Stromal cell of bone marrow (primary cell): ENCODE measurements around the gene CYP11A1.
"Not testable (repeated sequence)": the region's sequence is repeated elsewhere in the genome, so short reads cannot be mapped to it uniquely, and the experiment has no call there.

ENCODE experiments used
- DNase-seq: peaks from one replicate; pipeline ENCODE4 v3.0.0-alpha.2; 2012; ENCODE audit warnings: low read depth

The CYP11A1 gene

DNA sequence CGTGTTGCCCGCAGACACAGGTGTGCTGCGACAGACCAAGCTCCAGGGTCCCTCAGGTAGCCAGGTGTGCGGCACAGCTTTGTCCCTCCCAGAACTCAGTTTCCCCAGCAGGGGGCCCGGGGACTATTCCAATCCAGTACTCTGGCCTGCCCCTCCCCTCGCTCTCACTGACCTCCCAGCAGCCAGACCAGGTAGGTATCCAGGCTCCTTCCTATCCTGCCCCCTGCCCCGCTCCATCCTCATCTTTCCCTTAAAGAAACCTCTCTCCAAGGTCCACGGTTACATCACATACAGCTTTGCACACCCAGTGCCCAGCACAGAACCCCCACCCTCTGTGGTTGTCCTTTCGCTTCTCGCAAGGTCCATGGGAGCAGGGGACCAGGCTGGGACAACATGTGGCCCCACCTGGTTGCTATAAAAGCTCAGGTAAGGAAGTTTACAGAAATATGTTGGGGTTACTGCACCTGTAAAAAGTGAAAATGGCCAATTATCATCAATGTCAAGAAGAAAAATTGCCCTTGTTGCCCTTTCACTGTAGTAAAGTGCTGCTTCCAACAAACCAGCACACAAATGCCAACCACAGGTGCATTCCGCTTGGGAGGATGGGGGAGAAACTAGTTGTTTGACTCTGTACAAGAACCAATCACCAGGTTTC lies 7.3 kb upstream of the CYP11A1 start:
- no peak for DNase-seq

GRCh38 chr15:74373731-74374647 lies 6.5 kb upstream of the CYP11A1 start:
- peak; percentile 71 for DNase-seq

DNA sequence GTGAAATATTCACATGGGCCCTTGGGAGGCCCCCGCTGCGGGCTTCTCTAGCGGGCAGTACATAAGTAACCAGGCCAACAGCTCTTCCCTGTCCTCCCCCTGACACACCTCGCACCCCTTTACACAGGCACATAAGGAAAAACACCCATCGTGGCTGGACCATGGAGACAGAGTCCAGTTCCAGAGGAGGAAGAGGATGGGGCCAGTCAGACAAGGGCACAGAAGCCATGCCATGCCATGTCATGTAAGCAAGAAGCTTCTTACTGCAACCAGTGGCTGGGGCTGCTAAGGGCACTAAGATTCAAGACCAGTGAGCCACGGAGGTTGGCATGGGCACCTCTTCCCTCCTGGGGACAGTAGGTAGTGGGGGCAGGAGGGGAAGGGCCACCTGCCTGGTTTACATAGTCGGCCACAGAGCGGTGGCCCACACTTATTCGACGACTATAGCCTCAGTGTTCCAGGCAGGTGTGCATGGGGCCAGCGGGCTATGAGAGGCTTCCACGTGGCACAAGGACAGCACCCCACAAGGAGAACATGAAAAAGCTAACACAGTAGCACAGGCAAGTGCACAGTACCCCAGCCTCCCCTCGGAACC lies 5.7 kb upstream of the CYP11A1 start:
- no peak for DNase-seq

DNA sequence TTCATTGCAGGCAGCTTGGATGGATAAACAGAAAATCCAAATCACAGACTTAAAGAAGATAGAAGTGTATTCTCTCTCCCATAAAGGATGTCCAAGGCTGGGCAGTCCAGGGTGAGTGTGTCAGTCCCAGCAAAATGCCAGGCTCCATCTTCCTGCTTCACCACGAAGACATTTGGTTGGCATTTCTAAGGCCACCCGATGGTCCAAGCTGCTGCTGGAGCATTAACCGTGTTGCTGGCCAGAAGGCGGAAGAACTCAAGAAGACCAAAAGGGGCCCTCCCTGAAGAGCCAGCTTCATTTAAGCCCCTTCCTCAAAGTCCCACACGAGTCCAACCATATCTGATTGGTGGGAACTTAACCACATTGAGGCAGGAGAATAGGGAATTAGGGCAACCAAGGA lies 3.0 kb upstream of the CYP11A1 start:
- DNase-seq = no peak

DNA sequence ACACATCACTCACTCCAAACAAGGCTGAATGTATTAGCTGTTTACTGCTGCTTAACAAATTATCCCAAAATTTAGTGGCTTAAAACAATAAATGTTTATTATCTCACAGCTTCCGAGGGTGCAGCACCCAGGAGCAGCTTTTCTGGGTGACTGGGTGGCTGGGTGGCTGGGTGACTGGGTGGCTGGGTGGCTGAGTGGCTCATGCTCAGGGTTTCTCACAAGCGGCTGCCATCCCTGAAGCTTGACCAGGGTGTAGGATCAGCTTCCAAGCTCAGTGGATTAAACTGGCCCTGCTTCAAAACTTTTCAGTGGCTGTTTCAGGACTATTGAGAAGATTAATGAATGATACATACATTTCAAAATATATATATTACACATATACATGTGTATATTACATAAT lies 2.3 kb upstream of the CYP11A1 start:
- DNase-seq = no peak

DNA sequence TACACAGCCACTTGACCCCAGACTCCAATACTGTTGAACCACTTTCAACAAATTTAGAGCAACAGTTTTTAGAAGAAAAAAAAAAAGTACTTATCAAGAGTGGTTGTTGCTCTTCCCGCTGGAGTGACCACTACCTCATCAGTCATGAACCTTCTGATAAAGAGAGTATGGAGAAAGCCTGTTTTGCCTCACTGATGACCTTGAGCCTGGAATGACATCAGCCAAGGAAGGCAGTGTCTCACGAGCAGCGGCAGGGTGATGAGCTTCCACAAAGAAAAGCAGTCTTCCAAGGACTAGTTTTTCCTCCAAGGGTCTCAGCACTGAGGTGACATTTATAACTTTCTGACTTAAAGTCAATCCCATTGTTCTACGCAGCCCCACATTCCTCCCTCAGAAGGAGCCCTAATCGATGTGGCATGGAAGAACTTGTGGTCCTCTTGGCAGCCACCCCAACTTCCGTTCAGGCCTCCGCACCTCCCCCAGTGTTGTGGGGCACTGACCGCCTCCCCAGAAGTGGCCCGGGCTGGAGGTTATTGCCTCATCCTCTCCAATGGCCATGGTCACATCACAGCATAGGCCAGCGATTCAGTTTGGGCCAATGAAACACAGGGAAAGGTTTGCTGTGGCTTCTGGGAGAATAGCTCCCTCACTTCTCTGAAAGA lies 1.8 kb upstream of the CYP11A1 start:
- DNase-seq = no peak

DNA sequence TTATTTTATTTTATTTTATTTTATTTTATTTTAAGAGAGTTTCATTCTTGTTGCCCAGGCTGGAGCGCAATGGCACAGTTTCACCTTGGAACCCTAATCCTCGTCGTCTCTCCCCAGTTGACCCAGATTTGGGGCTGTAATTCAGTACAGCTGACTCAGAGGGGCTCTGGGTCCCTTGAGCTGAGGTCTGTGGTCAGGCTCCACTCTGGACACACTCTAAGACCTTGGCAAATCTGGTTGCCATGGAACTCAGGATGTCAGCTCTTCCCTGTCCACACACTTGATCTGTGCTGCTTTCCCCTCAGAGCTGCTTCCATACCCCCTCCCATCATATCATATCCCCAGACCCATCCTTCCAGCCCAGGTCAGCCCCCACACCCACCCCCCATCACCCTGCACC lies 675 bp upstream of the CYP11A1 start:
- no peak for DNase-seq

- DNase-seq = peak; percentile 48
Observed at GRCh38 chr15:74365598-74366445, 1.6 kb downstream of the CYP11A1 start.

GRCh38 chr15:74364936-74365597 lies 2.4 kb downstream of the CYP11A1 start:
- DNase-seq = no peak

GRCh38 chr15:74362482-74362881 lies 5.0 kb downstream of the CYP11A1 start:
- DNase-seq = no peak

GRCh38 chr15:74360855-74361254 lies 6.6 kb downstream of the CYP11A1 start:
- not testable (repeated sequence) for DNase-seq

DNA sequence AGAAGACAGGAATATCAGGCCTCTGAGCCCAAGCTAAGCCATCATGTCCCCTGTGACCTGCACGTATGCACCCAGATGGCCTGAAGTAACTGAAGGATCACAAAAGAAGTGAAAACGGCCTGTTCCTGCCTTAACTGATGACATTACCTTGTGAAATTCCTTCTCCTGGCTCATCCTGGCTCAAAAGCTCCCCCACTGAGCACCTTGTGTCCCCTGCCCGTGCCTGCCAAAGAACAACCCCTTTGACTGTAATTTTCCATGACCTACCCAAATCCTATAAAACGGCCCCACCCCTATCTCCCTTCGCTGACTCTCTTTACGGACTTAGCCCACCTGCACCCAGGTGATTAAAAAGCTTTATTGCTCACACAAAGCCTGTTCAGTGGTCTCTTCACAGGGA lies 8.1 kb downstream of the CYP11A1 start:
- not testable (repeated sequence) for DNase-seq

- DNase-seq = not testable (repeated sequence)
Observed at GRCh38 chr15:74357514-74357913, 9.9 kb downstream of the CYP11A1 start.

DNA sequence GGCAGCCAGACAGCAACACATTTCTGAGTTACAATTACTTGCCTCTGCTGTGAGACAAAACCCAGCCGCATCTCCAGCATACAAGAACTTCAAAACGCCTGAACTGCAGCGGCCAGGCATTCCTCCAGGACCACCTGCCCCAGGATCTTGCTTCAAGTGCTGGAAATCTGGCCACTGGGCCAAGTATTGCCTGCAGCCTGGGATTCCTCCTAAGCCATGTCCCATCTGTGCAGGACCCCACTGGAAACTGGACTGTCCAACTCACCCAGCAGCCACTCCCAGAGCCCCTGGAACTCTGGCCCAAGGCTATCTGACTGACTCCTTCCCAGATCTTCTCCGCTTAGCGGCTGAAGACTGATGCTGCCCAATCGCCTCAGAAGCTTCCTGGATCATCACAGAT lies 11.4 kb downstream of the CYP11A1 start:
- DNase-seq = not testable (repeated sequence)

DNA sequence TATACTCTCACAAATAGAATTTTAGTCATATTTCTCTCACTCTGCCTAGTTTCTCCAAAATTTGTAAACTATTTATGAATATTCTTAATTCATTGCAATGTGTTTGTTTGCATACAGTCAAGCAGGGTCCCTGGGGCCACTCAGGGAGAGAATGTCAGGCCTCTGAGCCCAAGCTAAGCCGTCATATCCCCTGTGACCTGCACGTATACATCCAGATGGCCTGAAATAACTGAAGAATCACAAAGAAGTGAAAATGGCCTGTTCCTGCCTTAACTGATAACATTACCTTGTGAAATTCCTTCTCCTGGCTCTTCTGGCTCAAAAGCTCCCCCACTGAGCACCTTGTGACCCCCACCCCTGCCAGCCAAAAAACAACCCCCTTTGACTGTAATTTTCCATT lies 13.5 kb downstream of the CYP11A1 start:
- DNase-seq = not testable (repeated sequence)

DNA sequence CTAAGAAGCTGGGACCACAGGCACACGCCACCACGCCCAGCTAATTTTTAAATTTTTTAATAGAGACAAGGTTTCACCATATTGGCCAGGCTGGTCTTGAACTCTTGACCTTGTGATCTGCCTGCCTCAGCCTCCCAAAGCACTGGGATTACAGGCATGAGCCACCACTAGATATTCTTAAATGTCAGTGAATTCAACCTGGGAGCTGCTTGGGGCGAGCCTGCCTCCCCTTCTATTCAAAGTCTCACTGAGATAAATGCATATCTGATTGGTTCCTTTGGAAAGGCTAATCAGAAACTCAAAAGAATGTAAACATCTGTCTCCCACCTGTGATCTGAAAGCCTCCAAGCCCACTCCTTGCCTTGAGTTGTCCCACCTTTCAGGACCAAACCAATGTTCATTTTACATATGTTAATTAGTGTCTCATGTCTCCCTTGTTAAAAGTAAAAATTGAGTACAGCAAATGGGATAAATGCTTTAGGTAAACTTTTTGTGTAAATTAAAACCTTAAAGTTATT lies 15.0 kb downstream of the CYP11A1 start:
- DNase-seq = no peak

- DNase-seq = no peak
Observed at GRCh38 chr15:74351670-74352069, 15.8 kb downstream of the CYP11A1 start.

DNA sequence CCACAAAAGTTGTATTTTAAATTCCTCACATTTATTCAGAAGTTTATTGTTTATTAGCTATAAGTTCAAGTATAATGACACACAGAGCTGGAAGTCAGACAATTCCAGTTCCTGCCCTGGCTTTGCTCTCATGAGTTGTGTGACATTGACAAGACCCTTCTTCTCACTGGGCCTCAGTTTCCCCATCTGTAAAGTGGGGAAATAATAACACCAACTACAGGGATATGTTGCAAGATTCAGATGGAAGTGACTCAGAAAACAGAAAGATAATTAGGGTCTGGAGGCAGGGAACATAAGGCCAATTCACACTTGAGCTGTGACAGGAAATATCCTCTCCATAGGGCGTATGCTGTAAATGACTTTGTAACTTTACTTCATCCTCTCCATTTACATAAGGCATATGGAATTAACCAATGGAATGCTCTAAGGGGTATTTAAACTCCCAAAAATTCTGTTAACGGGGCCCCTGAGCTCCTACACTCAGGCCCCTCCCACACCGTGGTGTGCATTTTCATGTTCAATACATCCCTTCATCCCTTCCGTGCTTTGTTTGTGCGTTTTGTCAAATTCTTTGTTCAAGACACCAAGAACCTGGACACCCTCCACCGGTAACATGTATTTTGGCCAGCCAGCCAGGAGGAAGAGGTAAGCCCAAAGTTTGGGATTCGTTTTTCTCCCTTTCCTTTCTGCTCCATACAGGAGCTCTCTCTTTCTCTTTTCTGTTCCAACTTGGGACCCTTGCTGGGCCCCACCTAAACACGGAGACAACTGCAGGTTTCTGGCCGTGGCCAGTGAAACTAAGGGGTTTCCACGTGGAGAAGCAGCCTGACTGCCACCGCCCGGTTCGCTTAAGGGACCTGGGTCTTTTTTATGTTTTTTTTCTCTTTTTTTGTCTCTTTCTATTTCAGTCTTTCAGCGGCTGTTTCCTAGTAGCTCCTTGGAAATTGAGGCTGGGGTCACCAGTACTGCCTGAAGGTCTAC lies 16.9 kb downstream of the CYP11A1 start:
- no peak for DNase-seq

GRCh38 chr15:74349241-74349778 lies 18.1 kb downstream of the CYP11A1 start:
- no peak for DNase-seq
